NB4 (cell line): Measurements from ENCODE around the gene ZNF423.

ENCODE experiments used
- DNase-seq: peaks from one replicate; pipeline ENCODE4 v3.0.0; 2010; ENCODE audit warnings: low read depth
- H3K4me3 ChIP-seq: one replicate; pipeline ENCODE4 v1.5.1; 2011; ENCODE audit warnings: mild to moderate bottlenecking, low read depth, low read length, moderate library complexity
- MYC ChIP-seq: IDR thresholded peaks from 2 replicates; pipeline ENCODE4 v1.6.1; 2011; ENCODE audit warnings: low read depth, low read length
- POLR2A ChIP-seq: IDR thresholded peaks from 2 replicates; pipeline ENCODE4 v1.6.1; 2011; ENCODE audit warnings: mild to moderate bottlenecking; ENCODE audit not compliant: insufficient read length; ENCODE audit errors: extremely low read depth
- TF ChIP-seq, protein P1 (sequence below): IDR thresholded peaks from 2 replicates; pipeline ENCODE4 v1.6.1; 2011; ENCODE audit warnings: low read depth, low read length
- TF ChIP-seq, protein P2 (sequence below): IDR thresholded peaks from one replicate; pipeline ENCODE4 v1.5.1; 2012; ENCODE audit warnings: low read depth, low read length

The ZNF423 gene

DNA sequence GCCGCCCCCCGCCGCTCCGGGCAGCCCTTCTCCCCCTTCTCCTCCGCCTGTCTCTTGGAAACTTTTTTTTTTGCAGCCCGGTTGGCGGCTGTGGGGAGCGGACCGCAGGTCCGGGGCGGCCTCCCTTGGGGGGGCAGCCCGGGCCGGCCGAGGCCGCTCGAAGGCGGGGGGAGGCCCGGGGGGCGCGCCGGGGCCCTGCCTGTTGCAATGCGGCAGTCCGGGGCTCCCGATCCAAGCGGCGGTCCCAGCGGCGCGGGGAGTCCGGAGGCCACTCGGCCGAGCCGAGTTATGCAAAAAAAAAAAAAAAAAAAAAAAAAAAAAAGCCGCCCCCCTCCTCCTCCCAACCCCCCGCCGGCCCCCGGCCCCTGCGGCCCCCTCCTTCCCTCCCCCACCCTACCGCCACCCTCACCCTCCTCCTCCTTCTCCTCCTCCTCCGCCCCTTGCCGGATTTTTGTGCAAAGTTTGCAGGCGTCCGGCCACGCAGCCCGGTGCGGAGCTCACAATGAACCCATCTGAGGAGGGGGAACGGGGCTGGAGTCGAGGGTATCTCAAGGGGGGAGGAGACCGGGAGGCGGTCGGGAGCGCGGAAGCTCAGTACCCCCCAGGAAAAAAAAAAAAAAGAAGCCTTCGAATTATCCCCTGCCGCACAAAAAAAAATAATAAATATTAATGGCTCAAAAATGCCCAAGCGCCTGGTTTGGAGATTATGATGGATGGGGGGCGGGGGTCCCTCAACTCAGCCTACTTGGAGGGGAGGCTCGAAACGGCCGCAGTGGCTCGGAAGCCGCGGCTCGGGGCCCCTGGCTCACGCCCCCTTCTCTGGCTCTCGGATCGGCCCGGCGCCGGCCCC is at the start of gene ZNF423:
ZNF423 (minus strand) TSS at position 291 of the 850 bp plus-strand sequence. CDS start 338 bp downstream, outside the sequence.
- TF ChIP-seq, protein P1, sequence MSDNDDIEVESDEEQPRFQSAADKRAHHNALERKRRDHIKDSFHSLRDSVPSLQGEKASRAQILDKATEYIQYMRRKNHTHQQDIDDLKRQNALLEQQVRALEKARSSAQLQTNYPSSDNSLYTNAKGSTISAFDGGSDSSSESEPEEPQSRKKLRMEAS, result no peak
- TF ChIP-seq MYC (no peak), POLR2A (no peak)
- TF ChIP-seq, protein P2, sequence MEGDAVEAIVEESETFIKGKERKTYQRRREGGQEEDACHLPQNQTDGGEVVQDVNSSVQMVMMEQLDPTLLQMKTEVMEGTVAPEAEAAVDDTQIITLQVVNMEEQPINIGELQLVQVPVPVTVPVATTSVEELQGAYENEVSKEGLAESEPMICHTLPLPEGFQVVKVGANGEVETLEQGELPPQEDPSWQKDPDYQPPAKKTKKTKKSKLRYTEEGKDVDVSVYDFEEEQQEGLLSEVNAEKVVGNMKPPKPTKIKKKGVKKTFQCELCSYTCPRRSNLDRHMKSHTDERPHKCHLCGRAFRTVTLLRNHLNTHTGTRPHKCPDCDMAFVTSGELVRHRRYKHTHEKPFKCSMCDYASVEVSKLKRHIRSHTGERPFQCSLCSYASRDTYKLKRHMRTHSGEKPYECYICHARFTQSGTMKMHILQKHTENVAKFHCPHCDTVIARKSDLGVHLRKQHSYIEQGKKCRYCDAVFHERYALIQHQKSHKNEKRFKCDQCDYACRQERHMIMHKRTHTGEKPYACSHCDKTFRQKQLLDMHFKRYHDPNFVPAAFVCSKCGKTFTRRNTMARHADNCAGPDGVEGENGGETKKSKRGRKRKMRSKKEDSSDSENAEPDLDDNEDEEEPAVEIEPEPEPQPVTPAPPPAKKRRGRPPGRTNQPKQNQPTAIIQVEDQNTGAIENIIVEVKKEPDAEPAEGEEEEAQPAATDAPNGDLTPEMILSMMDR, result no peak
- DNase-seq, result peak; percentile 31
- no peak within 1 kb of the TSS for H3K4me3 ChIP-seq

DNA sequence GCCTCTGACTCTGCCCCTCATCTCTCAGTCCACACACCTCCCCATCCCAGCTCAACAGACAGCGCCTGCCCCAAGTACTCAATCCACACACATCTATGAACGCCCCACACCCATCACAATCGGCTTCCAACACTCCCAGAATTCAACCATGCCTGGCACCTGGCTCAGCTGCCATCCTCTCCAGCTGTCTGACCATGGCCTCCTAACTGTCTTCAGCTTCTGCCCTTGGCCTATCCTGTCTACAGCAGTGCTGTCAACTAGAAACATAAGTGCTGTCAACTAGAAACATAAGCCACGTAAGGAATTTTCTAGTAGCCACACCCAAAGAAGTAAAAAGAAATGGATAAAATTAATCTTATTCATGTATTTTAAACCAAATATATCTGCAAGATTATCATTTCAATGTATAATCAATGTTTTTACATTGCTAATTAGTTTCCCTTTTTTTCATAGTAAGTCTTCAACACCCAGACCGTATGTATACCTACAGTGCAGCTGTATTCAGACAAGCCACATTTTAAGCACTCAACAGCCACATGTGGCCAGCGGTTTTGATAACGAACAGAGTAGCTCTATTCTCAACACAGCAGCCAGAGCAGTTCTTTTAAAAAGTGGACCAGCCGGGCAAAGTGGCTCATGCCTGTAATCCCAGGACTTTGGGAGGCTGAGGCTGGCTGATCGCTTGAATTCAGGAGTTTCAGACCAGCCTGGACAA is 48.6 kb upstream of the ZNF423 start:
- TF ChIP-seq, protein P2, result no peak
- TF ChIP-seq, protein P1, result no peak
- TF ChIP-seq MYC (no peak), POLR2A (no peak)
- no peak overlapping the region for H3K4me3 ChIP-seq
- DNase-seq, result no peak

DNA sequence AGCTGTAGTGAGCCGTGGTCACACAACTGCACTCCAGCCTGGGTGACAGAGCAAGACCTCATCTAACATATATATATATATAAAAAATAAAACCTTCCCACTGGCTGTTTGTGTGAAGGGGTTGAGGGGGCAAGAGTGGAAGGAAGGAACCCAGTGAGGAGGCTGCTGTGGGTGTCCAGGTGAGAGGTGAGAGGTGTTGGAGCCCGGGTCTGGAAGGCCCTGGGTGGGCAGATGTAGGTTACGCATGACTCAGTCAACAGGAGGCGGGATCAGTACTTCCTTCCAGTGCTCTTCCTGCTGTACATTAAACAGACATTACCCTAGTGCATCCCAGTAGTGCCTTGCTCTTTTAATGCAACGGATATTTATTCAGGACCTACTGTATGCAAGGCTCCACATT is 47.0 kb upstream of the ZNF423 start:
- no peak for DNase-seq
- no peak overlapping the region for H3K4me3 ChIP-seq
- TF ChIP-seq, protein P1, result no peak
- TF ChIP-seq, protein P2, result no peak
- TF ChIP-seq MYC (no peak), POLR2A (no peak)

DNA sequence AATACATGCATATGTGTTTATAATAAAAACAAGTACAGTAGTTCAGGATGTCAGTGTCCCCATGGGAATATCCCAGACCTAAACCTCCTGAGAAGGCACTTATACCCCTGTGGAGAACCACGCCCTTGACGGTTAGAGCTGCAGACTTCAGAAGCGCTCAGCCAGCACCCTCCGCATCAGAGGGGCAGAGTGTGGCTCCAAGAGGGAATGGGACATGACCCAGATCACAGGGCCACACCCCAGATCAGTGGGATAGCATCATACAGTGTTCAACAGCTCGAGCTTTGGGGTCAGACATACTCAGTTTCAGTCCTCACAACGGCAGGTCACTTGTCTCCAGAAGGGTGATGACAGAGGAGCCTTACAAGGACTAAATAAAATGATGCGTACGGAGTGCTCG is 45.8 kb upstream of the ZNF423 start:
- no peak for TF ChIP-seq POLR2A
- TF ChIP-seq, protein P1, result no peak
- no peak for TF ChIP-seq MYC
- TF ChIP-seq, protein P2, result no peak
- no peak for DNase-seq

DNA sequence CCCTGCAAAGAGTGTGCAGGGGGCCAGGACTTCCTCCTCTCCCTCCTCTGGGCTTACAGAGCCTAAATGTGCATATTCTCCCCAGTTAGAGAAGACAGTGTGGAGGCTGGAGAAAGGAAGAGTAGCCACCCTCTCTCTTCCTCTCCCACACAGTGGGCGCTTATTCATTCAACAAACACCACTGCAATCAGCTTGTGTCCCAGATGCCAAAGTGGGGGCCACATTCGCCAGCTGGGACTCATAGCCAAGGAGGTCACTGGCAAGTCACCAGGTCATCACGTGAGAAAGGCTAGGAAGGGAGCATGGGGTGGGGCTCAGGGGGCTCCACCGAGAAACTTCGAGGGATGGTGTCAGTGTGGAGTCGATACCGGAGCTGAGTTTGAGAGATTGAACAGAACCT is 45.0 kb upstream of the ZNF423 start:
- no peak for DNase-seq
- H3K4me3 ChIP-seq, result no peak overlapping the region
- TF ChIP-seq, protein P2, result no peak
- TF ChIP-seq, protein P1, result no peak

More for the DNA sequence above, 45.8 kb upstream of the ZNF423 start:
- no peak overlapping the region for H3K4me3 ChIP-seq
